H9 (cell line): ENCODE measurements around the gene E2F4. TPM values are rescaled to one million over a fixed set of nuclear protein-coding genes. Genes with fewer than 3 reads are reported as not detected.

ENCODE experiments used
- DNase-seq: peaks from one replicate; pipeline ENCODE4 v3.0.0-alpha.2; 2017
- H2AFZ ChIP-seq: one replicate; pipeline ENCODE4 v1.6.1; 2013; ENCODE audit warnings: mild to moderate bottlenecking, low read length, control low read depth, moderate library complexity
- H2AK5ac ChIP-seq: 2 replicates; pipeline ENCODE4 v1.6.1; 2013; ENCODE audit warnings: low read length, control low read depth, mixed read lengths; ENCODE audit not compliant: insufficient read length
- H2BK120ac ChIP-seq: one replicate; pipeline ENCODE4 v1.6.1; 2013; ENCODE audit warnings: low read depth, mild to moderate bottlenecking, low read length, control low read depth, inconsistent platforms; ENCODE audit not compliant: poor library complexity, severe bottlenecking
- H2BK12ac ChIP-seq: 2 replicates; pipeline ENCODE4 v1.6.1; 2013; ENCODE audit warnings: low read length, control low read depth, mixed read lengths, low read depth; ENCODE audit not compliant: insufficient read length
- H2BK15ac ChIP-seq: 2 replicates; pipeline ENCODE4 v1.6.1; 2013; ENCODE audit warnings: low read depth, low read length, control low read depth
- H2BK20ac ChIP-seq: one replicate; pipeline ENCODE4 v1.6.1; 2013; ENCODE audit warnings: low read depth, mild to moderate bottlenecking, low read length, control low read depth, inconsistent platforms; ENCODE audit not compliant: poor library complexity, severe bottlenecking
- H2BK5ac ChIP-seq: 2 replicates; pipeline ENCODE4 v1.6.1; 2013; ENCODE audit warnings: low read length, control low read depth, mixed read lengths; ENCODE audit not compliant: insufficient read length
- H3K14ac ChIP-seq: 2 replicates; pipeline ENCODE4 v1.6.1; 2013; ENCODE audit warnings: low read length, control low read depth; ENCODE audit not compliant: insufficient read depth
- H3K18ac ChIP-seq: 2 replicates; pipeline ENCODE4 v1.6.1; 2013; ENCODE audit warnings: low read depth, mild to moderate bottlenecking, mixed read lengths, low read length, control low read depth; ENCODE audit not compliant: insufficient read length
- H3K23ac ChIP-seq: 2 replicates; pipeline ENCODE4 v1.6.1; 2013; ENCODE audit warnings: low read length, control low read depth, mixed read lengths, low read depth; ENCODE audit not compliant: insufficient read length
- H3K23me2 ChIP-seq: 2 replicates; pipeline ENCODE4 v1.6.1; 2013; ENCODE audit warnings: low read depth, mild to moderate bottlenecking, mixed read lengths, low read length, control low read depth; ENCODE audit not compliant: insufficient read length, poor library complexity, severe bottlenecking
- H3K27ac ChIP-seq: 2 replicates; pipeline ENCODE4 v1.5.1; 2013; ENCODE audit warnings: low read length, control low read depth, mixed read lengths, low read depth; ENCODE audit not compliant: insufficient read length
- H3K27me3 ChIP-seq: 2 replicates; pipeline ENCODE4 v1.6.1; 2013; ENCODE audit warnings: low read length, control low read depth, inconsistent platforms; ENCODE audit not compliant: insufficient read depth
- H3K4ac ChIP-seq: 2 replicates; pipeline ENCODE4 v1.6.1; 2013; ENCODE audit warnings: low read depth, mild to moderate bottlenecking, control low read depth, inconsistent platforms, low read length, moderate library complexity
- H3K4me1 ChIP-seq: 2 replicates; pipeline ENCODE4 v1.6.1; 2013; ENCODE audit warnings: low read length, control low read depth, inconsistent platforms; ENCODE audit not compliant: insufficient read depth
- H3K4me2 ChIP-seq: 2 replicates; pipeline ENCODE4 v1.6.1; 2013; ENCODE audit warnings: low read length, control low read depth, mixed read lengths; ENCODE audit not compliant: insufficient read length, insufficient read depth
- H3K56ac ChIP-seq: 2 replicates; pipeline ENCODE4 v1.6.1; 2013; ENCODE audit warnings: low read depth, mild to moderate bottlenecking, mixed read lengths, low read length, control low read depth; ENCODE audit not compliant: insufficient read length
- H3K79me1 ChIP-seq: 2 replicates; pipeline ENCODE4 v1.6.1; 2013; ENCODE audit warnings: low read depth, mild to moderate bottlenecking, moderate library complexity, low read length, control low read depth, inconsistent platforms; ENCODE audit not compliant: insufficient read depth, poor library complexity, severe bottlenecking
- H3K79me2 ChIP-seq: 2 replicates; pipeline ENCODE4 v1.6.1; 2013; ENCODE audit warnings: low read length, control low read depth, inconsistent platforms; ENCODE audit not compliant: insufficient read depth
- H3K9ac ChIP-seq: 2 replicates; pipeline ENCODE4 v1.6.1; 2013; ENCODE audit warnings: low read length, control low read depth, mixed read lengths; ENCODE audit not compliant: insufficient read length; ENCODE audit errors: extremely low read depth
- H3K9me3 ChIP-seq: one replicate; pipeline ENCODE4 v1.6.1; 2013; ENCODE audit warnings: low read depth, low read length, inconsistent platforms; ENCODE audit not compliant: control insufficient read depth
- H3T11ph ChIP-seq: one replicate; pipeline ENCODE4 v1.6.1; 2013; ENCODE audit warnings: mild to moderate bottlenecking, low read length, control low read depth, inconsistent platforms
- H4K20me1 ChIP-seq: one replicate; pipeline ENCODE4 v1.6.1; 2013; ENCODE audit not compliant: control insufficient read depth, insufficient read length, insufficient read depth
- H4K5ac ChIP-seq: 2 replicates; pipeline ENCODE4 v1.6.1; 2013; ENCODE audit warnings: low read depth, mild to moderate bottlenecking, mixed read lengths, low read length, control low read depth; ENCODE audit not compliant: insufficient read length
- H4K8ac ChIP-seq: replicated peaks from 2 replicates; pipeline ENCODE4 v1.6.1; 2013; ENCODE audit warnings: low read length, control low read depth, mixed read lengths, low read depth; ENCODE audit not compliant: insufficient read length
- H4K91ac ChIP-seq: 2 replicates; pipeline ENCODE4 v1.6.1; 2013; ENCODE audit warnings: low read depth, mild to moderate bottlenecking, moderate library complexity, mixed read lengths, low read length, control low read depth; ENCODE audit not compliant: insufficient read length
- H3K27ac Mint-ChIP-seq, 3 experiments: 2 replicates in 2 of 3; 3 replicates in 1 of 3; pipeline ENCODE4 v1.8.0; 2020 to 2021; ENCODE audit warnings: mixed read lengths in 3 of 3, mild to moderate bottlenecking in 1 of 3, moderate library complexity in 1 of 3
- H3K27me3 Mint-ChIP-seq: 2 replicates; pipeline ENCODE4 v1.8.0; 2021; ENCODE audit warnings: low read depth, mild to moderate bottlenecking, moderate library complexity, mixed read lengths
- H3K36me3 Mint-ChIP-seq, 3 experiments: 2 replicates in 2 of 3; 3 replicates in 1 of 3; pipeline ENCODE4 v1.8.0; 2020 to 2021; ENCODE audit warnings: low read depth in 3 of 3, mixed read lengths in 3 of 3; ENCODE audit not compliant: insufficient read depth in 1 of 3
- H3K4me1 Mint-ChIP-seq, 2 experiments: 2 replicates each; pipeline ENCODE4 v1.8.0; 2020; ENCODE audit warnings: mixed read lengths in 2 of 2
- H3K4me3 Mint-ChIP-seq, 2 experiments: 2 replicates in 1 of 2; 3 replicates in 1 of 2; pipeline ENCODE4 v1.8.0; 2020 to 2021; ENCODE audit warnings: mild to moderate bottlenecking in 2 of 2, mixed read lengths in 2 of 2, moderate library complexity in 1 of 2
- H3K9me3 Mint-ChIP-seq, 2 experiments: 2 replicates in 1 of 2; 3 replicates in 1 of 2; pipeline ENCODE4 v1.8.0; 2020; ENCODE audit warnings: mild to moderate bottlenecking in 2 of 2, mixed read lengths in 2 of 2, moderate library complexity in 1 of 2
- WGBS: extraction: QIAGEN DNeasy Blood & Tissue Kit; methylation state at CpG from one replicate; pipeline ENCODE4 v1.1.7; 2013; ENCODE audit warnings: missing lambda C conversion rate, low lambda C conversion rate, mixed read lengths; ENCODE audit not compliant: insufficient read length; ENCODE audit errors: extremely low coverage; 5-methylcytosine and 5-hydroxymethylcytosine counted together
- total RNA-seq: library from RNA; stranded (reverse); gene quantifications from 2 replicates; pipeline ENCODE4 v1.2.1, GENCODE V29; 2021
- TF ChIP-seq, protein P1 (sequence below): fragments of 200-600 bp; sonication (generic); conservative IDR thresholded peaks from 3 replicates; pipeline ENCODE4 v1.8.0; 2021; ENCODE audit warnings: antibody characterized with exemption, mild to moderate bottlenecking

The E2F4 gene
- total RNA-seq, 1 experiment from 2014 or later = 116 TPM

DNA sequence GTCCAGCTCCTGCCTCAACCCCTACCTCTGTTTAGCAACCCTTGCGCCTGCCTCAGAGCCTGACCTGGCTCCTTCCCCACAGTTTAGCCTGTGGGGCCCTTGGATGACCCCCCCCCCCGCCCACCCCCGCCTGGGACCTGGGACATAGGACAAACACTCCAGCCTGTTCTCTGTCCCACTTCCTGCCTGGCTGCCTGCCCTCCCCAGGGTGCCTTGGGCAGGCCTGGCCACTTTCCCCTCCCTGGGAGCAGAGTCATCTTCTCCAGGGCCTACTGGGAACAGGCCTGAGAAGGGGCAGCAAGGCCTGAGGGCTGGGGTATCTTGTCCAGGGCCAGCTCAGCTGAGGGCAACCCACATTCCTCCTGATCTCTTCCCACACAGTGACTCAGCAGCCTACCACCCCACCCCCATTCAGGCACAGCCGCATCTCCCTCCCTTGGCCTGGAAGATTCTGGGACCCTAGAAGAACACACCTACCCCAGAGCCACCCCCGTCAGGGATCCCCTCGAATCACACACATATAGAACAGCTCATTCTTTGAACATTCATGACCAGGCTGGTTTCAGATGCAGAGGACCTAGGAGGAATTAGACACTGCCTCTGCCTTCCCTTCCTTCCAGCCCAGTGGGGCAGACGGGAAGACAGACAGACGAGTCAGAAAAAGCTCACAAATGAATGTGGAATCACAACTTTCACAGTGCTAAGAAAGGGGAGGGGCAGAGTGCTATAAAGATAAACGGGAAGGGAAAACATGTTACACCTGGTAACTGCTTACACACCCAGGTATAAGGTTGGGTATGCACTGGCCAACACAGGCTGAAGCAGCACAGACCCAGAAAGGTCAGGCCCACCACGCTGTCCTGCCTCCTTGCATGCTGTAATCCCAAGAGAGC lies 49.3 kb downstream of the E2F4 start:
- Histone ChIP-seq H3T11ph (no peak overlapping the region), H3K27ac (peak overlapping the region; percentile 30), H3K23me2 (peaks cover 5% of the 10 kb centered on the region), H3K4ac (no peak overlapping the region; the same call in 1 of the 2 replicates), H3K9ac (no peak overlapping the region), H3K79me1 (peaks cover 4% of the 10 kb centered on the region), H2AK5ac (no peak overlapping the region), H2BK15ac (no peak overlapping the region), H3K56ac (no peak overlapping the region), H4K5ac (no peak overlapping the region), H3K9me3 (no peaks in the 10 kb centered on the region), H3K79me2 (no peaks in the 10 kb centered on the region; the same call in 1 of the 2 replicates), H2BK12ac (no peak overlapping the region), H2BK120ac (no peak overlapping the region), H3K4me1 (peaks cover 11% of the 10 kb centered on the region; the same call in 1 of the 2 replicates), H4K8ac (no peak overlapping the region), H4K20me1 (peaks cover 3% of the 10 kb centered on the region), H3K27me3 (no peaks in the 10 kb centered on the region), H2AFZ (no peak overlapping the region), H2BK5ac (peak overlapping the region; percentile 44), H2BK20ac (no peak overlapping the region), H3K23ac (no peak overlapping the region), H4K91ac (no peak overlapping the region), H3K4me2 (no peak overlapping the region), H3K14ac (no peak overlapping the region; the same call in none of the 2 replicates), H3K18ac (peak overlapping the region; percentile 46)
- Mint-ChIP-seq H3K4me3 (peak overlapping the region in 1 of 2 experiments; percentile 63; a peak in 1 of 5 replicates), H3K4me1 (peaks cover 28 to 31% of the 10 kb centered on the region in 2 experiments), H3K9me3 (no peaks in the 10 kb centered on the region), H3K27ac (peak overlapping the region; percentile 62 to 97 (median 87); a peak in 6 of 7 replicates), H3K27me3 (no peaks in the 10 kb centered on the region; the same call in 1 of the 2 replicates), H3K36me3 (peaks cover 10 to 36% (median 22%) of the 10 kb centered on the region in 3 experiments)
- TF ChIP-seq, protein P1, sequence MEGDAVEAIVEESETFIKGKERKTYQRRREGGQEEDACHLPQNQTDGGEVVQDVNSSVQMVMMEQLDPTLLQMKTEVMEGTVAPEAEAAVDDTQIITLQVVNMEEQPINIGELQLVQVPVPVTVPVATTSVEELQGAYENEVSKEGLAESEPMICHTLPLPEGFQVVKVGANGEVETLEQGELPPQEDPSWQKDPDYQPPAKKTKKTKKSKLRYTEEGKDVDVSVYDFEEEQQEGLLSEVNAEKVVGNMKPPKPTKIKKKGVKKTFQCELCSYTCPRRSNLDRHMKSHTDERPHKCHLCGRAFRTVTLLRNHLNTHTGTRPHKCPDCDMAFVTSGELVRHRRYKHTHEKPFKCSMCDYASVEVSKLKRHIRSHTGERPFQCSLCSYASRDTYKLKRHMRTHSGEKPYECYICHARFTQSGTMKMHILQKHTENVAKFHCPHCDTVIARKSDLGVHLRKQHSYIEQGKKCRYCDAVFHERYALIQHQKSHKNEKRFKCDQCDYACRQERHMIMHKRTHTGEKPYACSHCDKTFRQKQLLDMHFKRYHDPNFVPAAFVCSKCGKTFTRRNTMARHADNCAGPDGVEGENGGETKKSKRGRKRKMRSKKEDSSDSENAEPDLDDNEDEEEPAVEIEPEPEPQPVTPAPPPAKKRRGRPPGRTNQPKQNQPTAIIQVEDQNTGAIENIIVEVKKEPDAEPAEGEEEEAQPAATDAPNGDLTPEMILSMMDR = no peak
- peak; percentile 42 for DNase-seq
- WGBS = no CpG with 5 or more reads among the region's 10 CpGs
